Trophoblast cell (in vitro differentiated cells and primary cell): ENCODE results near the gene NRP2.

Experiments used
- DNase-seq, 2 donors: peaks; one replicate each; pipeline ENCODE4 v3.0.0-alpha.2; 2016
- H2AFZ ChIP-seq: 2 replicates; pipeline ENCODE4 v1.6.1; 2013; ENCODE audit warnings: low read length, moderate library complexity, mild to moderate bottlenecking; ENCODE audit not compliant: insufficient read depth, poor library complexity
- H2AK5ac ChIP-seq: 2 replicates; pipeline ENCODE4 v1.6.1; 2013; ENCODE audit warnings: mild to moderate bottlenecking, low read length
- H2BK120ac ChIP-seq: 2 replicates; pipeline ENCODE4 v1.6.1; 2013; ENCODE audit warnings: low read length, mild to moderate bottlenecking, moderate library complexity; ENCODE audit not compliant: insufficient read depth, poor library complexity
- H2BK12ac ChIP-seq: 2 replicates; pipeline ENCODE4 v1.6.1; 2013; ENCODE audit warnings: mild to moderate bottlenecking, low read length, moderate library complexity
- H2BK5ac ChIP-seq: 2 replicates; pipeline ENCODE4 v1.6.1; 2013; ENCODE audit warnings: low read length, low read depth, moderate library complexity, mild to moderate bottlenecking; ENCODE audit not compliant: poor library complexity
- H3K14ac ChIP-seq: 2 replicates; pipeline ENCODE4 v1.6.1; 2013; ENCODE audit warnings: mild to moderate bottlenecking, low read length
- H3K18ac ChIP-seq: 2 replicates; pipeline ENCODE4 v1.6.1; 2013; ENCODE audit warnings: mild to moderate bottlenecking, low read length
- H3K23ac ChIP-seq: 2 replicates; pipeline ENCODE4 v1.6.1; 2013; ENCODE audit warnings: low read length
- H3K27ac ChIP-seq: 2 replicates; pipeline ENCODE4 v1.5.1; 2013; ENCODE audit warnings: low read depth, mild to moderate bottlenecking, inconsistent platforms, low read length, moderate library complexity
- H3K27me3 ChIP-seq: 2 replicates; pipeline ENCODE4 v1.6.1; 2013; ENCODE audit warnings: inconsistent platforms, mild to moderate bottlenecking, low read length, moderate library complexity; ENCODE audit not compliant: insufficient read depth
- H3K36me3 ChIP-seq, 2 experiments: 1 replicate in 1 of 2; 2 replicates in 1 of 2; pipeline ENCODE4 v1.6.1; 2013; ENCODE audit warnings: low read length in 2 of 2, mild to moderate bottlenecking in 2 of 2, moderate library complexity in 1 of 2; ENCODE audit not compliant: insufficient read depth in 2 of 2, control insufficient read depth in 1 of 2
- H3K4ac ChIP-seq: 2 replicates; pipeline ENCODE4 v1.6.1; 2013; ENCODE audit warnings: low read depth, mild to moderate bottlenecking, low read length, moderate library complexity
- H3K4me1 ChIP-seq, 2 experiments: 1 replicate in 1 of 2; 2 replicates in 1 of 2; pipeline ENCODE4 v1.6.1; 2013; ENCODE audit warnings: low read length in 2 of 2, mild to moderate bottlenecking in 2 of 2, moderate library complexity in 1 of 2; ENCODE audit not compliant: insufficient read depth in 2 of 2, control insufficient read depth in 1 of 2
- H3K4me2 ChIP-seq: 2 replicates; pipeline ENCODE4 v1.6.1; 2013; ENCODE audit warnings: inconsistent platforms, mild to moderate bottlenecking, low read length, moderate library complexity
- H3K4me3 ChIP-seq: 2 replicates; pipeline ENCODE4 v1.5.1; 2013; ENCODE audit warnings: mild to moderate bottlenecking, low read depth, low read length, inconsistent platforms
- H3K79me1 ChIP-seq: one replicate; pipeline ENCODE4 v1.6.1; 2013; ENCODE audit warnings: low read length
- H3K79me2 ChIP-seq: 2 replicates; pipeline ENCODE4 v1.6.1; 2013; ENCODE audit warnings: low read length, mild to moderate bottlenecking; ENCODE audit not compliant: control insufficient read depth, insufficient read depth, poor library complexity
- H3K9ac ChIP-seq: 2 replicates; pipeline ENCODE4 v1.6.1; 2013; ENCODE audit warnings: mild to moderate bottlenecking, low read length
- H3K9me3 ChIP-seq: 2 replicates; pipeline ENCODE4 v1.6.1; 2013; ENCODE audit warnings: low read depth, mild to moderate bottlenecking, control low read depth, inconsistent platforms, low read length; ENCODE audit not compliant: insufficient read depth
- H4K12ac ChIP-seq: 2 replicates; pipeline ENCODE4 v1.6.1; 2013; ENCODE audit warnings: low read depth, mild to moderate bottlenecking, low read length, moderate library complexity
- H4K8ac ChIP-seq: 2 replicates; pipeline ENCODE4 v1.6.1; 2013; ENCODE audit warnings: low read depth, mild to moderate bottlenecking, low read length, moderate library complexity
- H4K91ac ChIP-seq: one replicate; pipeline ENCODE4 v1.6.1; 2013; ENCODE audit warnings: low read depth, mild to moderate bottlenecking, low read length, moderate library complexity
- WGBS: extraction: QIAGEN DNeasy Blood & Tissue Kit; methylation state at CpG from one replicate; pipeline ENCODE4 v1.1.7; 2013; ENCODE audit warnings: missing lambda C conversion rate; ENCODE audit not compliant: insufficient read length, insufficient coverage; ENCODE audit errors: extremely low coverage; 5-methylcytosine and 5-hydroxymethylcytosine counted together

NRP2 gene

DNA sequence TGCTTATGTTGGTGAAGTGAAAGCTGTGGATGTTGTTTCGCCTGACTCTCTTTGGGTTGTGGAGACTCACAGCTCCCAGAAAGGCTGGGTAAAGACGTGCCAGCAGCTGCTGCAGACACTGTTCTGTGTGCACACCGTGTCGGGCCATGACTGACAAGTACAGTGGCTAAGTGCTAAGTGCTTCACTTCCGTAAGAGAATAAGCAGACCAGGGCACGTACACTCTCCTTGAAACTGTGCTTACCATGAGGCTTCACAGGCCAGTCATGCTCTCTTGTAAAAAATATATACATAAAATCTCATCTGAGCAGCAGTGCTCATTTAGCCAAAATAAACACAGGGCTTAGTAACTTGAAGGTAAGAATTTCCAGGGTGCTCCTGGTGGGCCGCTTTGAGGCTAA is 86.0 kb downstream of the NRP2 start:
- Histone ChIP-seq H3K79me1 (peaks cover 3% of the 10 kb centered on the region), H3K18ac (no peak overlapping the region), H3K4me3 (no peak overlapping the region), H4K12ac (no peak overlapping the region), H3K27ac (no peak overlapping the region), H3K79me2 (no peaks in the 10 kb centered on the region), H2BK120ac (no peak overlapping the region), H2BK12ac (peak overlapping the region; percentile 24), H3K27me3 (no peaks in the 10 kb centered on the region), H3K36me3 (peaks cover 2 to 18% of the 10 kb centered on the region in 2 experiments), H3K9me3 (no peaks in the 10 kb centered on the region), H3K23ac (no peak overlapping the region), H3K14ac (no peak overlapping the region), H2AK5ac (no peak overlapping the region), H3K4me1 (peaks cover 6 to 19% of the 10 kb centered on the region in 2 experiments), H2AFZ (no peak overlapping the region), H2BK5ac (no peak overlapping the region), H4K8ac (no peak overlapping the region), H3K9ac (no peak overlapping the region), H3K4ac (no peak overlapping the region), H4K91ac (no peak overlapping the region), H3K4me2 (no peak overlapping the region)
- WGBS = no CpG with 5 or more reads among the region's 7 CpGs
- DNase-seq = no peak

DNA sequence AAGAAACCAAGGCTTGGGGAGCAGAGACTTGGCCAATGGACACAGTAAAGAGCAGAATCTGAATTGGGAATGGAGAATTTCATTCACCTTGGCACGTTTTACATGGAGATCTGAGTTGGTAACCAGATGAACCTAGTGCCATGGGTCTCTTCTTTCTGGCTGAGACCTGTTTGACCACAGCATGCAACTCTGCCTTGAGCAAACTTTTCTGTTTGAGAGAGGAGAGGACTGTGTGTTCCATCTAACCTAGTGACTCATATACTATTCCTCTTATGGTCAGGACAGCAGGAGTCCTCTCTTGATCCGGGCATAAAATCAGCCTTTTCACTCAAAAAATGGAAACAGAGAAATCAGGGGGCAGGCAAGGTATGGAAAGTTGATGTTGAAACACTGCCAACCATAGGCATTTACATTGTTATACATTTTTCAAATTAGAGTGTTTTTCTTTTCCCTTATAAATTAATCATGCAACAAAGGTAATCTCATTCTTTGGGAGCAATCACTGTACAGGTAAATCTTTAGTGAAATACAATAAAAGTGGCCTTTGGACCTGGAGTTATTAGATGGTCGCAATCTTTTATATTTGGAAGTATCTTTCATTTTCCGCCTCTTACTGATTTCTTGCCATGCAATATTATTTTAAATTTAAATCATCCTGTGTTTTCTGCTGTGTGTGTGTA is 86.7 kb downstream of the NRP2 start:
- Histone ChIP-seq H3K79me2 (no peaks in the 10 kb centered on the region), H2AK5ac (no peak overlapping the region), H2BK120ac (no peak overlapping the region), H3K14ac (no peak overlapping the region), H4K12ac (no peak overlapping the region), H3K18ac (no peak overlapping the region), H3K4me1 (peaks cover 6 to 14% of the 10 kb centered on the region in 2 experiments), H3K4me2 (no peak overlapping the region), H4K8ac (no peak overlapping the region), H3K9me3 (no peaks in the 10 kb centered on the region), H3K9ac (no peak overlapping the region), H2BK12ac (peak overlapping the region; percentile 24), H3K79me1 (peaks cover 3% of the 10 kb centered on the region), H3K4me3 (no peak overlapping the region), H3K27ac (no peak overlapping the region), H4K91ac (no peak overlapping the region), H2AFZ (no peak overlapping the region), H2BK5ac (no peak overlapping the region), H3K23ac (no peak overlapping the region), H3K4ac (no peak overlapping the region), H3K27me3 (no peaks in the 10 kb centered on the region), H3K36me3 (peaks cover 2 to 18% of the 10 kb centered on the region in 2 experiments)
- DNase-seq = no peak
- no CpG with 5 or more reads among the region's 4 CpGs for WGBS

DNA sequence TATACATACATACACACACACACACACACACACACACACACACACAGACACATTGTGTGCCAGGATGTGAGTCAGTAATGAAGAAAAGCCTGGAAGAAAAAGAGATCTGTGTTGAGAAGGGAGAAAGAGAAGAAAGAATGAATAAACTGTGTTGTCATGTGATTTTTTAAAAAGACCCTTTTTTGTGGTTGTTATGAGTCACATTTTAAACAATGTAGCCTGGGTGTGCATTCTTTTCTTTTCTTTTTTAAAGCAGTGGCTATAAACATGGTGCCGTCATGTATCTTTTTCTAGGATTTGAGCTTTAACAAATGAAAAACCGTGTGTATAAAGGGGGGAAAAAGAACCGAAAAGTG is 87.2 kb downstream of the NRP2 start:
- no peak overlapping the region for H2BK5ac ChIP-seq
- H2BK120ac ChIP-seq = no peak overlapping the region
- H3K36me3 ChIP-seq = peaks cover 2 to 18% of the 10 kb centered on the region in 2 experiments
- H3K27me3 ChIP-seq = no peaks in the 10 kb centered on the region
- peaks cover 6 to 11% of the 10 kb centered on the region in 2 experiments for H3K4me1 ChIP-seq
- H3K9me3 ChIP-seq = no peaks in the 10 kb centered on the region
- no peak overlapping the region for H4K91ac ChIP-seq
- H4K8ac ChIP-seq = no peak overlapping the region
- DNase-seq = no peak
- no peak overlapping the region for H4K12ac ChIP-seq
- no peaks in the 10 kb centered on the region for H3K79me2 ChIP-seq
- no peak overlapping the region for H3K4me3 ChIP-seq
- H3K18ac ChIP-seq = no peak overlapping the region
- H2BK12ac ChIP-seq = no peak overlapping the region
- H3K4ac ChIP-seq = no peak overlapping the region
- H3K4me2 ChIP-seq = no peak overlapping the region
- no peak overlapping the region for H2AFZ ChIP-seq
- no peak overlapping the region for H3K9ac ChIP-seq
- no peak overlapping the region for H2AK5ac ChIP-seq
- no peak overlapping the region for H3K14ac ChIP-seq
- H3K79me1 ChIP-seq = peaks cover under 1% of the 10 kb centered on the region
- no peak overlapping the region for H3K23ac ChIP-seq
- no CpG with 5 or more reads among the region's 3 CpGs for WGBS
- H3K27ac ChIP-seq = no peak overlapping the region

DNA sequence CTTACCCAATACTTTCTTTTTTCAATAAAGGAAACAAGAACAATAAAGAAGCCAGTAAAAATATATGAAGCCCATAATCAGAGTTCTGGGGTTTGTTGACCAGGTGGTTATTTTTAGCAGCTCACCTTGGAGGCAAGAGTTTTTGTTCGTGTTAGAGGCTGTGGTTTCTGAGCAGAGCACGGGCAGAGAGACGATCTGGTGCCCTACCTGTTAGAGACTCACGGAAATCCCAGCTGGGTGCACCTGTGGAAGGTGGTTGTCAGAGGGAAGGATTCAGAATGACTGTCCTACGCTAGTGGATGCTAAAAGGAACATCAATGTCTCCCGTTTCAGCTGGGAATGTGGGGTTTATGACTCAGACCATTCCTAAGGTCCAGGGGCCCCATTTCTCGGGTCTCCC is 87.6 kb downstream of the NRP2 start:
- no CpG with 5 or more reads among the region's 7 CpGs for WGBS

More for the DNA sequence above, 87.6 kb downstream of the NRP2 start:
- H2BK5ac ChIP-seq = no peak overlapping the region
- H3K27me3 ChIP-seq = no peaks in the 10 kb centered on the region
- peaks cover 6 to 9% of the 10 kb centered on the region in 2 experiments for H3K4me1 ChIP-seq
- H3K4me2 ChIP-seq = no peak overlapping the region
- no peak overlapping the region for H3K4ac ChIP-seq
- H3K18ac ChIP-seq = no peak overlapping the region
- no peak overlapping the region for H2AFZ ChIP-seq
- no peaks in the 10 kb centered on the region for H3K79me1 ChIP-seq
- H3K9ac ChIP-seq = no peak overlapping the region
- H4K12ac ChIP-seq = no peak overlapping the region
- H2BK120ac ChIP-seq = peak overlapping the region; percentile 5
- H3K27ac ChIP-seq = no peak overlapping the region
- H3K23ac ChIP-seq = no peak overlapping the region
- peaks cover 2 to 18% of the 10 kb centered on the region in 2 experiments for H3K36me3 ChIP-seq
- no peaks in the 10 kb centered on the region for H3K79me2 ChIP-seq
- H2AK5ac ChIP-seq = no peak overlapping the region
- no peak overlapping the region for H4K8ac ChIP-seq
- H3K9me3 ChIP-seq = no peaks in the 10 kb centered on the region
- DNase-seq = no peak
- H2BK12ac ChIP-seq = no peak overlapping the region
- H4K91ac ChIP-seq = peak overlapping the region; percentile 27
- no peak overlapping the region for H3K4me3 ChIP-seq
- no peak overlapping the region for H3K14ac ChIP-seq
